NT2/D1 (cell line): ENCODE data around the gene OR2AJ1.

Experiments used
- DNase-seq: peaks from one replicate; pipeline ENCODE4 v3.0.0-alpha.2; 2011; ENCODE audit warnings: low read depth, low spot score
- H3K27me3 ChIP-seq: 2 replicates; pipeline ENCODE4 v1.6.0; 2011; ENCODE audit warnings: mild to moderate bottlenecking; ENCODE audit not compliant: insufficient read length, insufficient read depth
- H3K36me3 ChIP-seq: 2 replicates; pipeline ENCODE4 v1.6.1; 2011; ENCODE audit warnings: mild to moderate bottlenecking, low read length, mixed read lengths; ENCODE audit not compliant: insufficient read depth, insufficient read length
- H3K4me1 ChIP-seq: 2 replicates; pipeline ENCODE4 v1.5.1; 2011; ENCODE audit not compliant: insufficient read depth, insufficient read length
- H3K4me3 ChIP-seq: 2 replicates; pipeline ENCODE4 v1.5.1; 2011; ENCODE audit warnings: low read depth; ENCODE audit not compliant: insufficient read length
- H3K9ac ChIP-seq: 2 replicates; pipeline ENCODE4 v1.6.0; 2011; ENCODE audit warnings: low read depth; ENCODE audit not compliant: insufficient read length
- H3K9me3 ChIP-seq: 2 replicates; pipeline ENCODE4 v1.5.1; 2011; ENCODE audit warnings: mild to moderate bottlenecking, low read length; ENCODE audit not compliant: insufficient read depth
- SUZ12 ChIP-seq: IDR thresholded peaks from 2 replicates; pipeline ENCODE4 v1.6.1; 2011; ENCODE audit not compliant: insufficient read length, insufficient read depth; ENCODE audit errors: extremely low read depth
- YY1 ChIP-seq: IDR thresholded peaks from 2 replicates; pipeline ENCODE4 v1.6.1; 2011; ENCODE audit not compliant: insufficient read length, insufficient read depth
- ZNF274 ChIP-seq: IDR thresholded peaks from 2 replicates; pipeline ENCODE4 v1.6.1; 2011; ENCODE audit warnings: mild to moderate bottlenecking, low read depth, low read length

OR2AJ1 gene

DNA sequence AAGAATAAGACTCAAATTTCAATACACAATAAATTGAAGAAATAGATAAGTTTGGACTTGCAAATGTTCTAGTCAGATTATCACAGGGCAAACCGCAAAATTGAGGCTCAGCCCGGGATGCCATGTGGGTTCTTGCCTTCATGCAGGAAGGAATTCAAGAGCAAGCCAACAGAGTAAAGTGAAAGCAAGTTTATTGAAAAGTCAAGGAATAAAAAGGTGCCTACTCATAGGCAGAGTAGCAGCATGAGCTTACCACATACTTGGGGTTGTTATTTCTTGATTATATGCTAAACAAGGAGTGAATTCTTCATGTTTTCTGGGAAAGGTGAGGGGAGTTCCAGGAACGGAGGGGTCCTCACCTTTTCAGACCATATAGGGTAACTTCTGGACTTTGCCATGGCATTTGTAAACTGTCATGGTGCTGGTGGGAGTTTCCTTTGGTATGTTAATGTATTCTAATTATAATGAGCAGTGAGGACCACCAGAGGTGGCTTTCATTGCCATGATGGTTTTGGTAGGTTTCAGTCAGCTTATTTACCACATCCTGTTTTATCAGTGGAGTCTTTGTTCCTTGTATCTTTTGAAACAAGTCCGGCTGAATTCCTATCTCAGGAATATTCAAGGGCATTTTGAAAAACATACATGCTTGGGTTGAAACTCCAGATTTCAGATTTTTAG is 38.4 kb downstream of the OR2AJ1 start:
- H3K4me1 ChIP-seq: no peaks in the 10 kb centered on the region
- TF ChIP-seq ZNF274: no peak
- no peak for TF ChIP-seq YY1
- no peak for TF ChIP-seq SUZ12
- H3K9me3 ChIP-seq: no peaks in the 10 kb centered on the region

DNA sequence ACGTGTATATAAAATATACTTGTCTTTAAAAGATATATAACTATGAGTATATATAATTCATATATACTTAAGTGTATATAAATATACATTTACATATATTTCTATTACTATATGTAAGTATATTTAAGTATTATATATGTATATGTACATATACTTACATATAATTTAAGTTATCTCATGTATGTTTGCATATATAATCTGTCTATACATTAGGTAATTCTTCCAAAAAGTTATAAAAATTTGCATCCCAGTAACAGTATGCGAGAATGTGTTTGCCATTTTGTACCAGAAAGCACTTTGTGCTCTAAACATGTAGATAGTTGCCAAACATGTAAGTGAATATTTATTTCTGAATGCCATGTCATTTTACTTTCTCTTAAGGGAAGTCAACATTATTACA is 40.2 kb downstream of the OR2AJ1 start, which contains the start of gene OR2AK2:
TSS of gene OR2AK2 (plus strand) at position 301 of the 400 bp plus-strand sequence. CDS start 144 bp downstream, outside the sequence.
- Histone ChIP-seq H3K9me3 (no peaks in the 10 kb centered on the region), H3K9ac (no peak within 1 kb of the TSS), H3K4me1 (no peaks in the 10 kb centered on the region), H3K4me3 (no peak within 1 kb of the TSS), H3K27me3 (no peaks in the 10 kb centered on the region), H3K36me3 (no peaks in the 10 kb centered on the region)
- no peak for TF ChIP-seq SUZ12
- TF ChIP-seq YY1: no peak
- TF ChIP-seq ZNF274: no peak
- no peak for DNase-seq

More for the DNA sequence above, 38.4 kb downstream of the OR2AJ1 start:
- no peak for DNase-seq
- no peaks in the 10 kb centered on the region for H3K27me3 ChIP-seq
- no peak overlapping the region for H3K9ac ChIP-seq
- H3K4me3 ChIP-seq: no peak overlapping the region
- H3K36me3 ChIP-seq: no peaks in the 10 kb centered on the region

DNA sequence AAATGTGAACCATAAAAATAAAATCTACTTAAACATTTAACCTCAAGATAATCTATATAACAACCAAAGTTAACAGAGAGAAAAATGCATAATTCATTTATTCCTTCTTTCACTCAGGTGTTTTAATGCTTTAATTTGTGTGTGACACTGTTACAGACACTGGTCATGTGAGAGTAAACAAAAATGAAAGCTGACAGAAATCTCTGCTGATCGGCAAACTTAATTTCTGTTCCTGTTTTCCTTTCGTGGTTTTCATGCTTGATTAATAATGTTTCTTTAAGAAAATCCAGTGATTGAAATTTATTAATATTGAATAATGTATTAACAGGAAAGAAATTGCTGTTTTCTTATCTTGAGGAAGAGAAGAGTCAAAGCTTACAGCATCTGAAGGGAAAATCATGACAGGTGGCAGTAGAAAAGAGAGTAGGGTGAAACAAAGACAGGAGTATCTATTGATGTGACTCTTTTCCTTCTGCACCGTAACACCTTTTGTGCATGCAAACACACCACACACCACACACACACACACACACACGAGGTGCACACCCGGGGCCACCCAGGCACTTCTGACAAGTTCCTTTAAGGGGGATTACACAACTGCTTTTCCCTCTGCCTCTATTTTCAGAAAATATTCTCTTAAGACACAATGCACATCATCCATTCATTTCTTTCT is 42.0 kb downstream of the OR2AJ1 start:
- no peak overlapping the region for H3K9ac ChIP-seq
- no peaks in the 10 kb centered on the region for H3K9me3 ChIP-seq
- no peak overlapping the region for H3K4me3 ChIP-seq
- no peaks in the 10 kb centered on the region for H3K4me1 ChIP-seq
- TF ChIP-seq ZNF274: no peak
- H3K36me3 ChIP-seq: no peaks in the 10 kb centered on the region
- H3K27me3 ChIP-seq: no peaks in the 10 kb centered on the region
- DNase-seq: no peak
